Keratinocyte (primary cell): Measurements from ENCODE around the gene TCF7L2.

Experiments used
- EZH2 ChIP-seq: IDR thresholded peaks from one replicate; pipeline ENCODE4 v1.6.1; 2012; ENCODE audit warnings: inconsistent platforms, mild to moderate bottlenecking, low read length, moderate library complexity
- TF ChIP-seq, protein P1 (sequence below), 3 experiments: IDR thresholded peaks in 1 of 3; conservative IDR thresholded peaks in 1 of 3; optimal IDR thresholded peaks in 1 of 3; 2 replicates in 2 of 3; 3 replicates in 1 of 3; pipeline versions ENCODE3 to v1.5.1; 2011; ENCODE audit warnings: low read length in 3 of 3, mild to moderate bottlenecking in 3 of 3, moderate library complexity in 2 of 3, control low read depth in 1 of 3, inconsistent platforms in 1 of 3; ENCODE audit not compliant: insufficient read depth in 2 of 3; ENCODE audit errors: extremely low read depth in 1 of 3

GRCh38 chr10:113022265-113022664 is 72.2 kb downstream of the TCF7L2 start:
- TF ChIP-seq, protein P1, sequence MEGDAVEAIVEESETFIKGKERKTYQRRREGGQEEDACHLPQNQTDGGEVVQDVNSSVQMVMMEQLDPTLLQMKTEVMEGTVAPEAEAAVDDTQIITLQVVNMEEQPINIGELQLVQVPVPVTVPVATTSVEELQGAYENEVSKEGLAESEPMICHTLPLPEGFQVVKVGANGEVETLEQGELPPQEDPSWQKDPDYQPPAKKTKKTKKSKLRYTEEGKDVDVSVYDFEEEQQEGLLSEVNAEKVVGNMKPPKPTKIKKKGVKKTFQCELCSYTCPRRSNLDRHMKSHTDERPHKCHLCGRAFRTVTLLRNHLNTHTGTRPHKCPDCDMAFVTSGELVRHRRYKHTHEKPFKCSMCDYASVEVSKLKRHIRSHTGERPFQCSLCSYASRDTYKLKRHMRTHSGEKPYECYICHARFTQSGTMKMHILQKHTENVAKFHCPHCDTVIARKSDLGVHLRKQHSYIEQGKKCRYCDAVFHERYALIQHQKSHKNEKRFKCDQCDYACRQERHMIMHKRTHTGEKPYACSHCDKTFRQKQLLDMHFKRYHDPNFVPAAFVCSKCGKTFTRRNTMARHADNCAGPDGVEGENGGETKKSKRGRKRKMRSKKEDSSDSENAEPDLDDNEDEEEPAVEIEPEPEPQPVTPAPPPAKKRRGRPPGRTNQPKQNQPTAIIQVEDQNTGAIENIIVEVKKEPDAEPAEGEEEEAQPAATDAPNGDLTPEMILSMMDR (optimal IDR thresholded peaks at IDR 0.05 in 1 of 3, IDR thresholded peaks at IDR 0.05 in 1 of 3, conservative IDR thresholded peaks at IDR 0.05 in 1 of 3; ENCODE audit: extremely low read depth in 1 of 3, insufficient read depth in 2 of 3, low read length in 3 of 3) = no peak
- TF ChIP-seq EZH2 = no peak
